CD4-positive, alpha-beta T cell treated with Interleukin-6 for 4 hours (primary cell): ENCODE results near the gene NAPEPLD.
"Not testable (repeated sequence)": the region's sequence is repeated elsewhere in the genome, so short reads cannot be mapped to it uniquely, and the experiment has no call there.

Source experiments
- DNase-seq: peaks from one replicate; pipeline ENCODE4 v3.0.0-alpha.2; 2020; ENCODE audit warnings: mixed read lengths

NAPEPLD gene

DNA sequence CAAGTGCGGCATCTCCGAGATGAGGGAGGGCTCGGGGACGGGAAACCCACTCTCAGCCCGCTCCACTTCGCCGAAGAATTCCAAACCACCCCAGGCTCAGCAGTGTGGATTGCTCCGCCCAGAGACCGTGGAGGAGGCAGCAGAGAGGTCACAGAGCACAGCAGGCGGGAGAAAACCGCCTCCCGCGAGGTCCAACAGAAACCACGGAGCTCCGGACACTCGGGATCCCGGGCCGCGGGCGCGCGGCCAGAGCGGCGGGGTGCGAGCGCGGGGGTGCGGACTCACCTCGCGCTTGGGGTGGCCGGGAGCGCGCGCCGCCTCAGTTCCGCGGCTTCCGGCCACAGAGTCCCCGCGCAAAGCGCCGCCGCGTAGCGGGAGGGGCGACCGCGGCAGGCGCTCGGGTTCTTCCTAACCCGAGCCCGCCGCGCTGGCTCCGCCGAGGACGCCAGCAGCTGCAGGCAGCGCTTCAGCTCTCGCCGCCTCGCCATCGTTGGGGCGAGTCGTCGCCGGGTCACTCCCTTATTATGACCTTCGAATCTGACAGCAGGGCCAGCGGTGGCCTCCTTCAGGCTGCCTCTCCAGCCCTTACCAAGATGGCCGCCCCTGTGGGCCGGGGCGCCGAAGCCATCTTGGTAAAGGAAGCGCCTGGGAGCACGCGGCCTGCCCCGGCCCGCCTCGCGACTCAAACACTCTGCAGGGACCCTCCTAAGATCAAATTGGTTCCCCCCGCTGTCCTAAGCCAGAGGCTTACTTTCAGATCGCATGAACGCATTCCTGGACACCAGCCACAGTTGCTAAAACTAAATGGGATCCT lies at the start of gene NAPEPLD:
NAPEPLD (minus strand) TSS at position 106 of the 814 bp plus-strand sequence. CDS start 20,323 bp downstream, outside the sequence.
- DNase-seq = peak; percentile 81

DNA sequence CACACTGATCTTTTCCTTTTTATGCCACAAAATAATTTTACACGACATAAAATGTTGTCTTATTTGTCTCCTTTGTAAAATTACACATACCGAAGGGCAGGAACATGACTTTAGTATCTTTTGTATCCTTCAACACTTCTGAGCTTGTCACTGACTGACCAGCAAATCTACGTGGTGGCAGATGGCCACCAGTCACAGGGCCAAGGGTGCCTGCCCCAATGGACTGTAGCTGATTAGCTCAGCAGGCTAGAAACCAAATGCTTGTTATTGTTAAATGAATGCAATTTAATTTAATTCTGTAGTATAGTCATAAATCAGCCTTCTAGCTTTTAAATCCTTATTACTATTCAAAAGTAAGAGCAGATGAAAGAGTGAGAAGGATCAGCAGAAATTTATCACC lies 49.2 kb upstream of the NAPEPLD start:
- not testable (repeated sequence) for DNase-seq

DNA sequence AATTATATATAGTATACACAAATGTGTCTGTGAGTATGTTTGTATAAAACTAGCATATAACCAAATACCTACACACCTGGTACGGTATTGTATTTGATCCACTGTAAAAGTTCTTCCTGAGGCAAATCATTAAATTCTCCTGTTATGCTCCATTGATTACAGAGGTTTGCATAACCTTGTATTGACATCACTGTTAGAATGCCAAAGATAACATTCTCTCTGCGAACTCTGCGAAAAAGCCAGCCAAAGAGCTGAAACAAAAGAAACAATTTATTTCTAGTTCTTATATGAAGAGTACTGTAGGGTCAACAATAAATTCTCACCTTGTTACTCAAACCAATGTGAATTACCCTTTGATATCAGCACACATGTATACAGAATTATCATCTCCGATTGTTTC lies 46.5 kb upstream of the NAPEPLD start:
- DNase-seq = not testable (repeated sequence)

DNA sequence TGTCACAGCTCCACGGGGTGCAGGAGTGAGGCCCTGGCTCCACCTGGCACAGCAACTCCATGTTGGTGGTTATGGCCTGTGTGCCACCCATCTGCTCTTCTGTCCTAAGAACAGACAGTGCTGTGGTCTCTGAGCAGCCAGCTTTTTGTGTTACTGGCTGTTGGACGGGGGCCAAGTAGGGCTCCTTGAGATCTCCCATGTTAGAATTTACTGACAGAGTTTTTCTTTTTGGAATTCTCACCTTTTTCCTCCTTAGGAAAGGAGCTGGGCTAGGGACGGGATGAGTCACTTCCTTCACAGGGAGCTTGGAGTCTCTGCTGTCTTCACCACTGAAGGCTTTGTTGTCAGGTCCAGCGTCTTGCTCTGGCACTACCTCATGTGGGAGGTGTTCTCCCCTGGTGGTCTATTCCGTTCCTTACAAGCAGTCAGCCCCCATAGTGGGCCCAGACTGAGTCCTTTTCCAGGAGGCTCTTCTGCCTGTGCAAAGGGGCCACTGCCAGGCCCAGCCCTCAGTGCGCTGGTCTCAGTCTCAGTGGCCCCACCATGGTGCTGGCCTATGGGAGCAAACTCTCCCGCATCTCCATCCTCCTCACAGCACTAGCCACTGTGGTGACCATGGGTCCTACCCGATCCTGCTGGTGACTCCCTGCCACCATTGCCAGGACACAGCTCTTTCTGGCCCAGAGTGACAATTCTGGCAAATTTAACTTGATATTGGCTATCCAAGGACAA lies 23.7 kb upstream of the NAPEPLD start:
- DNase-seq = not testable (repeated sequence)

DNA sequence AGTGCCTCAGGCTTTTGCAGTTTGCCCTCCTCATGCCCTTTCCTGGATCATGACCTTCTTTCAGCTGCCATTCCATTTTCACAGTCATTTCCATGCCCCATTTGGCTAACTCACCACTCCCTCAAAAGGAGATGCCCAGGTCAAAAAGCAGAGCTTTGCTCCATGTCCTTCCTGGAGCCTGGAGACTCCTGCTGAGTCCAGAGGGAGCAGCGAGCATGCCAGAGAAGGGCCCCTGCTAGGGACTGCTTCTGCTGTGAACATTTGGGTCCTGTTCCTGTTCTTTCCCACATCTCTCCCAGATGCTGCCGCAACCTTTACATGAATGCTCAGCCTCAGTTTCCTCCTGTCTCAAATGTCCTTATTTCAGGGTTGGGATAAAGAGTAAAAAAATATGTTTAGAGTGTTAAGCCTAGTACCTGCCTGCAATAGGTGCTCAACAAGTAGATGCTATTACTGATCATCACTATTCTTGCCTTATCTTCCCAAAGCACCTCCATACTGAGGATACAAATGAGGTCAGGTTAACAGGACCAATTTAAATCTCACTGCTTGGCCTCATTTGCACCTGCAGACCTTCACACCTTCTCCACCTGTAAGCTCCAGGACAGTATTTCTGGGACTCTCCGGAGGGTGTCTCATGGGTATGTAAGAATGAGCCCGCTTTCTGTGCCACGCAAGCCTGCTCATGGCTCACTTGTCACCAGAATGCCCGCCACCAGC lies 23.0 kb upstream of the NAPEPLD start:
- not testable (repeated sequence) for DNase-seq

DNA sequence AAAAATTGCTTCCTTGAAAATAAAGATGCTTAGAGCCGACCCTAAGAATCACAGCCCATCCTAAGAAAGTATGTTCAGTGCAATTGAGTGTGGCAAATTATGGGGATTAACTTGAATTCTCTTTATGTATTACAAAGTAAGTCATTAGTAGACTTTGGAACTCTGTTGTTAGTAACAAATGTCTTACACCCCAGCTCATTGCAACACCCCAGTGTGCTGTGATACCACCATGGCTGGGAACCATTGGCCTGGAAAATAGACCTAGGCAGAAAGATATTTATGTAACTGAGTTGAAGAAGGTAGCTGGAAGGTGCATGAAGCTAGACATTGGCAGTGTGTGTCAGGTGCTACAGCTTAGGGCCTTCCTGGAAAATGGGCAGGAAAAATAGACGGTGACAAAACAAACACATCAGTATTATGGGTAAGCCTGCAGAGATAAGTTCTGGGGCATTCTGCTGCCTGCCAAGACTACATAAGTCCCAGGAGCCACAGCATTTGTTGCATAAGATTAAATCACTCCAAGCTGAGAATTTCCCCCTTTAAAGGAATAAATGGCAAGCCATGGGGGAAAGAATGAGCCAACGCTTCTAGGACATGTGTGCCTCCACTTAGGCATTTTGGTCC lies 18.1 kb upstream of the NAPEPLD start:
- DNase-seq = not testable (repeated sequence)

DNA sequence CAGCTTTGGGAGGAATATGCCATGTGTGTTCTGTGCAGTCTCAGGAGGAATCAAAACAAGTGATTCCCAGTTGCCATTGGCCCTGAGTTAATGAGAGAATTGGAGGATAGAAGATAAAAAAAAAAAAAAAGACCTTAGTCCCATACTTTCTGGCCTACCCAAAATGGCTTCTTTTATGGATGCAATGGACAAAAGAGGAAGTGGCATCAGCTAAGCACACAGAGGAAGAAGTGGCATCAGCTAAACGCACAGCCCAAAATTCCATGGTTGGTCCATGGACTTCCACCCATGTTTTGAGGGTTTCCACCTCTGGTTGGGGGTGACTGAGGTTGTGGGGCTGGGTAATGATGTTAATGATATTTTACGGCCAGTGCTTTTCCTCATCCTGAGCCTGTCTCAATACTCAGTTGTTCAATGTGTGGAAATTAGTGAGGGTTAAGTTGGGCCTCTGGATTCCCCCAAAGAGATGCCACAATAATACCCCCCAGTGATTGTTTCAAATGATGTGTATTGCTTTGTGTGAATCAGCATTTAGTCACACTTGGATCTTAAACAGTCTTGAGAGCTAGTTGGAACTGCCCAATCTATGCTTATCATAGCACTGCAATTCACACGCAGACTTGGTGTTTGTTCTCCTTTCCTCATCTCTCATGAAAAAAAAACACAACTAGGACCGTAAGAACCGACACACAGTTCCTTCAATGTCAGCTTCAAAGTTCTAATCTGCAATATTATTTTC lies 14.4 kb upstream of the NAPEPLD start:
- DNase-seq = not testable (repeated sequence)

DNA sequence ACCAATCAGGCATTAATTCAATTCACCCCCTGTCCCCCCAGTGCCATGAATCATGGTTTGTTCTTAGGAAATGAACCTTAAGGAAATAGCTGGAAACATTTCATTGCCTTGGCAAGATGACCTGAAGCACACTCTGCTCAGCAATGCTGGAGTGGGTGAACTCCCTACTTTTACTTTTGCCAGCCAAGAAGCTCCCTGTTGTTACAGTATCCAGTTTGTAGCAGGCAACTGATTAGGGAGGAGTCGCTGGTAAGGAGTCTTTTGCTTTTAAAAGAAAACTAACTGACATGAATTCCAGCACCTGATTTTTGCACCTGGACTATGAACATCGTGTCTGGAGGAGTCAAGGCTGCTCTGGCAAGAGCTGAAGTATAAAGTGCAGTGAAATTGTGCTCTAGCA lies 13.7 kb upstream of the NAPEPLD start:
- DNase-seq = not testable (repeated sequence)

DNA sequence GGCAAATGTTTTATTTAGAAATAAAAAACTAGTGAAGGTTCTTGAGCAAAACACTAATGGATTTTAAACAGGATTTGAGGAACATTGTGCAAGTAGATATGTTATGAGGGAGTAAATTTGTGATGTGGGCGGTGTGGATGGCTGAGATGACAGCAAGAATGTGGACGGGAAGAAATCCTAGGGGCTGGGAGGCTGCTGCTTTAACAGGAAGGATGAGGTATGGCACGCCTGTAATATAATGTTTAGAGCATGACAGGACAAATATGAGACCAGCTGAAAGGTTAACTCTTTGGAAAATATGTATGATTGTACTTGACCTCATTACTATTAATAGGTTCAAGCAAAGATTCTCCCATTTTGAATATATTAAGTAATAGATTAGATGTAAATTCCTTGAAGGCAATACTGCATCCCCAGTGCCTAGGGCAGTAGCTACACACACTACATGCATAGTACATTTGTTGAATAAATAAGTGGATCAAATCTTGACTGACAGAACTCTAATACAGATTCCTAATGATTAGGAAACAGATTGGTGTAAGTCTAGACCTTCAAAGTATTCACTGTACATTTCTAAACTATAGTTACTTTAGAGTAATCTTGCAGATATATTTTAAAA lies 13.2 kb upstream of the NAPEPLD start:
- not testable (repeated sequence) for DNase-seq

DNA sequence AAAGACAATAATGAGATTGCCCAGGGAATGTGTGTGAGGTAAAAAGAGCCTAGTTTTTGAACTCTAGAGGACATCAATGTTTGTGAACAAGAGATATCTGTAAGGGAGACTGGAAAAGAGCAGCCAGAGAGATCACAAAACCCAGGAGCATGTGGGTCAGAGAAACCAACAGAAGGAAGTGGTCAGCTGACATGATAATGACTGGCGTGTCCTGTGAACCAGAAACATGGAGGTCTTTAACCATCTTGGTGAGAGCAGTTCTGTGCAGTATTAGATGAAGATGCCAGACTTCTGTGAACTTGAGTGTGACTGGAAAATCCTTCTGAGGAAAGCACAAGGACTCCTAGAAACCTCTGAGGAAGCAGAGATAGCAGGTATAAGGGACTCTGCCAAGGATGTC lies 10.2 kb upstream of the NAPEPLD start:
- not testable (repeated sequence) for DNase-seq

DNA sequence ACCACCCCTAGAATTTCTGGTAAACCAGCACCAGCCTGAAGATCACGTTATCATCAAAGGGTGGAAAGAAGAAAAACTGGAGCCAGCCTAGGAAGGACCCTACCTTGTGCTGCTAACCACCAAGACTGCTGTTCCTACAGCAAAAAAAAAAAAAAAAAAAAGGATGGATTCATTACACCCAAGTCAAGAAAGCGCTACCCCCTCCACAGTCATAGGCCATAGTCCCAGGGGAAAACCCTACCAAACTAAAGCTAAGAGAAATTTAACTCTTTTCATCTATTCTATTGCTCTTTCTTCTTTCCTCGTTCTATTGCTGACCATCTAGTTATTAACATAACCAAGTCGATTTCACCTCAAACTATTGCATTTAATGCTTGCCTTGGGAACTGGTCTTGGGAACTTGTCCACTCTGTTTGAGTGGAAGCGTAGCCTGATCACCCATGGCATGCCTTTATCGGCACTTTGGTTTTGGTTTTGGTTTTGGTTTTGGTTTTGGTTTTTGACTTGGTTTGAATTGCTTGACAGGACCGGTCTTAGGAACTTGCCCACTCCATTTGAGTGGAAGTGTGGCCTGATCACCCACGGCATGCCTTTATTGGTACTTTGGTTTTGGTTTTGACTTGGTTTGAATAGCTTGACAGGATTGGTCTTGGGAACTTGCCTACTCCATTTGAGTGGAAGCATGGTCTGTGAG lies 6.6 kb upstream of the NAPEPLD start:
- DNase-seq = not testable (repeated sequence)

DNA sequence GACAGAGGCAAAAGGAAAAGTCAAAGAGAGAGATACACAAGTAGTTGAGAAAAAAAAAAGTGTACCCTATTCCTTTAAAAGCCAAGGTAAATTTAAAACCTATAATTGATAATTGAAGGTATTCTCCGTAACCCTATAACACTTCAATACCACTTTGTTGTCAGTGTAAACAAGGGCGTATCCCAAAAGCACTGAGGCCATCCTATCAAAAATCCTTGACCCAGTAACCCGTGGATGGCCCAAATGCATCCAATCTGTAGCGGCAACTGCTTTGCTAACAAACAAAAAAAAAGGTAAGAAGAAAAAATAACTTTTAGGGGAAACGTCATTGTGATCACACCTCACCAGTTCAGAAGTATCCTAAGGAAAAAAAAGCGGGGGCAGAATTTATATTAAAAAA lies 5.1 kb upstream of the NAPEPLD start:
- no peak for DNase-seq

DNA sequence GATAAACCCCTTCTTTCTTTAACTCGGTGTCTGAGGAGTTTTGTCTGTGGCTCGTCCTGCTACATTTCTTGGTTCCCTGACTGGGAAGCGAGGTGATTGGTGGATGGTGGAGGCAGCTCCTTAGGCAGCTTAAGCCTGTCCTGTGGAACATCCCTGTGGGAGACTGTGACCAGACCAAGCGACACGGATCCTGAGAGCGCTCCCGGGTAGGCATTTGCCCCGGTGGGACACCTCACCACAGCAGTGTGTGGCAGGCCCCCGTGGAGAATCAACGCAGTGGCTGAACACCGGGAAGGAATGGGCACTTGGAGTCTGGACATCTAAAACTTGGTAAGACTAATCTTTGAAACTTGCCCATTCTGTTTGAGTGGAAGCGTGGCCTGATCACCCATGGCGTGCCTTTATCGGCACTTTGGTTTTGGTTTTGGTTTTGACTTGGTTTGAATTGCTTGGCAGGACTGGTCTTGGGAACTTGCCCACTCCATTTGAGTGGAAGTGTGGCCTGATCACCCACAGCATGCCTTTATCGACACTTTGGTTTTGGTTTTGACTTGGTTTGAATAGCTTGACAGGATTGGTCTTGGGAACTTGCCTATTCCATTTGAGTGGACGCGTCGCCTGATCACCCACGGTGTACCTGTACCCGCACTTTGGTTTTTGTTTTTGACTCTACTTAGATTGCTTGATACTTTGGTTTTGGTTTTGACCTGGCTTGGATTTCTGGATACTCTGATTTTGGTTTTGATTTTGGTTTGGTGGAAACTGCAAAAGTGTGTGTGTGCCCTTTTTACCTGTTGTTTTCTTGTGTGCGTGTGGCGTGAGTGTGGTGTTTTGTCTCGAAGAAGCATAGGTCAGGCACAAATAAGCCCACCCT lies 4.1 kb upstream of the NAPEPLD start:
- DNase-seq = not testable (repeated sequence)

DNA sequence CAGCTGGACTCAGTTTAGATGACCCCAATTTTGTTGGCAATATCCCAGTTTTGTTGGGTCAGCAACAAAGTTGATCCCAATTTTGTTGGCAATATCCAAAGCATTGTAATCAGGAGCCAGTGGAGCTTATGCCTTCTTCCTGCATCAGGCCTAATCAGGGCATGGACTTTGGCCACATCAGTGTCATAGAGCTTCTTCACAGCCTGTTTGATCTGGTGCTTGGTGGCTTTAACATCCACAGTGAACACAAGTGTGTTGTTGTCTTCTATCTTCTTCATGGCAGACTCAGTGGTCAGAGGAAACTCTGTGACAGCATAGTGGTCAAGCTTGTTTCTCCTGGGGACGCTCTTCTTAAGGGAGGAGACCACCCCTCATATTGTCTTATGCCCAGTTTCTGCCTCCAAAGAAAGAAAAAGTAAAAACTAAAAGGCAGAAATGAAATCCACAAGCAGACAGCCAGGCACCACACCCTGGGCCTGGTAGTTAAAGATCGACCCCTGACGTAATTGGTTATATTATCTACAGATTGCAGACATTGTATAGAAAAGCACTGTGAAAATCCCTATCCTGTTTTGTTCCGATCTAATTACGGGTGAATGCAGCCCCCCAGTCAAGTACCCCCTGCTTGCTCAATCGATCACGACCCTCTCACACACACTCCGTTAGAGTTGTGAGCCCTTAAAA lies 3.2 kb upstream of the NAPEPLD start:
- DNase-seq = not testable (repeated sequence)

DNA sequence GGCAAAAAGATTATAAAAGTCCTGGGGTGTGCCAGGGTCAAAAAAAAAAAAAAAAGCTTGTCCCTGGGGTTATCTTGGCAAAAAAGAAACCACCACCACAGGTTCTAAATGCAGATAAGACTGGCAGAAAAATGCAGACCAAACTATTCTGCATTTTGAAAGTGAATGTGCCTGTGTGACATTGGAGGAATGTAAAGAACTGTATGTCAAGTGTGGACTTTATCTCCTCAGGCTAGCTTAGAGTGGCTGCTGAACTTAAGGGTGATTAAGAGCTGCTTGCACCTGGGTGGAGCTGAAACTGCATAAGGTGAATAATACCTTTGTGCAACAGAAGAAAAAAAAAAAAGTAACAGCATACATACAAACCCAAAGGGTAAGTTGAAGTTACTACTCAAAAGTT lies 1.3 kb upstream of the NAPEPLD start:
- DNase-seq = no peak

DNA sequence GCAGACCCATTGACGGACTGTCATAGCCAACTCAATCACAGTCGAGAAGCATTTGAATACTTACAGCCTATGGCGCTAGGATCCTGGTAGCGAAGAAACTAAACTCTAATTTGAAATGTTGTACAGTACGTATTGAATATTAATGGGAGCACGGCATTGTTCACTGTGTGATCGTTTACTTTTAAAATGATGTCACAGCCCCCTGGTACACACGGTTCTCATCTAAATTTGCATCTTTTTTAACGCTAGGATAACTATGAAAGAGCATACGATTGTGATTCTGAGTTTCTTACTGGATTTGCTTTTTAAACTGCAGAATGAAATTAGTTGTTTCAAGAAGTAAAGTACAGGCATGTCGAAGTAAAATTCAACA lies 895 bp upstream of the NAPEPLD start:
- no peak for DNase-seq

DNA sequence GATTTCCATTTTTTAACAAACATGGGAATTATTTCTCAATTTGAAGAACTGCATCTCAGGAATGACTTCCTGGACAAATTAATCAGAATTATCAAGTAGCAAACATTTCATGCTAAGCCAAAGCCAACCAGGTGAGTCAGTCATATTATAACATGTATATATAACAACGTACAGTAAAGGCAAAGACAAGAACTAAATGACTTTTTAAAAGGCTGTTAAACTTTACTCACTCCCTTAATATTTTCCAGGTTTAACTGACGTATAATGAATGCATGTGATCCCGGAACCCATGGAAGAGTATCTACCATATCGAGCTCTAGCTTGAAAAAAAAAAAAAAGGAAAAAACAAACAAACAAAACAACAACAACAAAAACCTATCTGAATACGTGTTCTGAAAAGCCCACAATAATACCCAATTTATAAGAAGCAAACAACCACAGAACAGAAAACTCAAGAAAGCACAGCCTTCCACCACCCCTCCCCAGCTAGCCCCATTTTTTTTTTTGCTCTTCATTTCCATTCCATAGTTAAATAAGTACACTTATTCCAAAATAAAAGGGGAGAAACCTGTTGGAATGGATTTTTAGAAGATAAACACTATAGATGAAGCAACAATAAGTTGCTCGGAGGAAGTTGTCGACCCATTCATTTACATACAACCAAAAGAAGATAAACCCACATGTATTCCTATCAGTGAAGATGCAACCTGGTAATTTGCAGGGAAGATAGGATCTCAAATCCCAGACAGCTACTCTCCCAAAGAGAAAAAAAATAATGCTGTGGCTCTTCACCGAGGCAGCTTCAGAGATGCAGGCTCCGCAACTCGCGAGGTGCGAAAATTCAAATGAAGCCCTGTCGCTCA lies 537 bp downstream of the NAPEPLD start:
- no peak for DNase-seq

DNA sequence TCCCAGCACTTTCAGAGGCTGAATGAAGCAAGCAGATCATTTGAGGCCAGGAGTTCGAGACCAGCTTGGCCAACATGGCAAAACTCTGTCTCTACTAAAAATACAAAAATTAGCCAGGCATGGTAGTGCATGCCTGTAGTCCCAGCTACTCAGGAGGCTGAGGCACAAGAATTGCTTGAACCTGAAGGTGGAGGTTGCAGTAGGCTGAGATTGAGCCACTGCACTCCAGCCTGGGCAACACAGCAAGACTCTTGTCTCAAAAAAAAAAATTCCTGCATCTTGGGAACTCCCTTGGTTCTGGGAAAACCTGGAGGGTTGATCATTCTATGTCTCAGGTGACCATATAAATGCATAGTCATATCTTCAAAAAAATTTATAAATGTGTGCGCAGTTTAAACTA lies 4.1 kb downstream of the NAPEPLD start:
- not testable (repeated sequence) for DNase-seq
